GM23338 (cell line): Measurements from ENCODE around the gene MAPKAPK3. TPM values are rescaled to one million over a fixed set of nuclear protein-coding genes. Genes with fewer than 3 reads are reported as not detected.

Experiments used
- ATAC-seq: fragments of 200-7000 bp; cut with Tn5 transposase; 3 replicates; pipeline ENCODE4 v1.9.1; 2020
- DNase-seq: peaks from one replicate; pipeline ENCODE4 v3.0.0-alpha.2; 2015; ENCODE audit warnings: low spot score
- H2AFZ ChIP-seq: fragments of 200-600 bp; sonication (generic); 2 replicates; pipeline ENCODE4 v1.8.0; 2016; ENCODE audit warnings: antibody characterized with exemption, mild to moderate bottlenecking, moderate library complexity
- H3F3A ChIP-seq: fragments of 200-600 bp; sonication (generic); replicated peaks from 2 replicates; pipeline ENCODE4 v1.8.0; 2017; ENCODE audit warnings: antibody characterized with exemption, mixed run types, low read depth
- H3K27ac ChIP-seq: fragments of 200-600 bp; sonication (generic); 2 replicates; pipeline ENCODE4 v1.6.1; 2016; ENCODE audit warnings: low read depth
- H3K27me3 ChIP-seq: fragments of 200-600 bp; sonication (generic); 2 replicates; pipeline ENCODE4 v1.8.0; 2016; ENCODE audit warnings: mild to moderate bottlenecking, mixed run types, moderate library complexity; ENCODE audit not compliant: insufficient read depth
- H3K36me3 ChIP-seq: fragments of 200-600 bp; sonication (generic); 2 replicates; pipeline ENCODE4 v1.8.0; 2016; ENCODE audit warnings: mild to moderate bottlenecking; ENCODE audit not compliant: insufficient read depth
- H3K4me1 ChIP-seq: fragments of 200-600 bp; sonication (generic); 2 replicates; pipeline ENCODE4 v1.8.0; 2016; ENCODE audit warnings: mild to moderate bottlenecking, moderate library complexity; ENCODE audit not compliant: insufficient read depth
- H3K4me2 ChIP-seq: fragments of 200-600 bp; sonication (generic); 2 replicates; pipeline ENCODE4 v1.7.1; 2017; ENCODE audit warnings: mixed run types
- H3K4me3 ChIP-seq: fragments of 200-600 bp; sonication (generic); 2 replicates; pipeline ENCODE4 v1.6.1; 2016; ENCODE audit warnings: mixed run types
- H3K79me2 ChIP-seq: fragments of 200-600 bp; sonication (generic); replicated peaks from 2 replicates; pipeline ENCODE4 v1.8.0; 2017; ENCODE audit warnings: mild to moderate bottlenecking; ENCODE audit not compliant: insufficient read depth
- H3K9me2 ChIP-seq: fragments of 200-600 bp; sonication (generic); 2 replicates; pipeline ENCODE4 v1.8.0; 2017; ENCODE audit not compliant: insufficient read depth
- H4K20me1 ChIP-seq: fragments of 200-600 bp; sonication (generic); replicated peaks from 2 replicates; pipeline ENCODE4 v1.8.0; 2017; ENCODE audit warnings: mild to moderate bottlenecking; ENCODE audit not compliant: insufficient read depth
- H3K27ac Mint-ChIP-seq: 2 replicates; pipeline ENCODE4 v1.8.0; 2020; ENCODE audit warnings: inconsistent platforms, mild to moderate bottlenecking, moderate library complexity, mixed read lengths
- H3K27me3 Mint-ChIP-seq: 3 replicates; pipeline ENCODE4 v1.8.0; 2022; ENCODE audit warnings: low read depth, mild to moderate bottlenecking, moderate library complexity, mixed read lengths, inconsistent platforms; ENCODE audit not compliant: insufficient read depth, poor library complexity
- H3K36me3 Mint-ChIP-seq: 3 replicates; pipeline ENCODE4 v1.8.0; 2021; ENCODE audit warnings: low read depth, mild to moderate bottlenecking, inconsistent platforms, moderate library complexity, mixed read lengths
- H3K4me1 Mint-ChIP-seq: 3 replicates; pipeline ENCODE4 v1.8.0; 2020; ENCODE audit warnings: mild to moderate bottlenecking, inconsistent platforms, mixed read lengths
- H3K4me3 Mint-ChIP-seq: 3 replicates; pipeline ENCODE4 v1.8.0; 2021; ENCODE audit warnings: moderate library complexity, mild to moderate bottlenecking, inconsistent platforms, mixed read lengths
- H3K9me3 Mint-ChIP-seq: 3 replicates; pipeline ENCODE4 v1.8.0; 2020; ENCODE audit warnings: moderate library complexity, mild to moderate bottlenecking, inconsistent platforms, mixed read lengths
- CTCF ChIP-seq, 2 experiments: fragments of 200-600 bp in 1 of 2; sonication (generic) in 1 of 2; conservative IDR thresholded peaks; 2 replicates each; pipeline versions ENCODE4 v1.5.1 to v1.6.1; 2016 to 2017; ENCODE audit warnings: antibody characterized with exemption in 2 of 2, low read depth in 2 of 2, mild to moderate bottlenecking in 2 of 2, moderate library complexity in 1 of 2
- ETS1 ChIP-seq: IDR thresholded peaks from 2 replicates; pipeline ENCODE4 v1.6.1; 2016; ENCODE audit warnings: antibody characterized with exemption
- REST ChIP-seq: IDR thresholded peaks from one replicate; pipeline ENCODE4 v1.6.1; 2018; ENCODE audit warnings: antibody characterized with exemption; ENCODE audit not compliant: unreplicated experiment
- STAT1 ChIP-seq: IDR thresholded peaks from one replicate; pipeline ENCODE4 v1.6.1; 2016; ENCODE audit warnings: antibody characterized with exemption; ENCODE audit not compliant: unreplicated experiment
- ZNF462 ChIP-seq: fragments of 250-450 bp; sonication (Bioruptor Pico); IDR thresholded peaks from 2 replicates; pipeline ENCODE4 v1.5.0; 2020; ENCODE audit warnings: mild to moderate bottlenecking, moderate library complexity
- polyA plus RNA-seq: library from polyadenylated mRNA; unstranded; fragments of >200 nt; fragmentation: Nextera tagmentation; extraction: Ambion mirVana; gene quantifications from 2 replicates; pipeline ENCODE4 v1.2.1, GENCODE V29; 2016
- total RNA-seq: library from RNA; depleted of rRNA; stranded (reverse); fragments of >200 nt; shearing (Covaris generic); gene quantifications from 2 replicates; pipeline ENCODE4 v1.2.3, GENCODE V29; 2014

MAPKAPK3 gene
- total and polyA plus RNA-seq, 2 experiments from 2014 or later = 16.5 to 51.1 TPM

GRCh38 chr3:50615190-50615589, 1.8 kb upstream of the MAPKAPK3 start (continued):
- TF ChIP-seq ETS1 (no peak), REST (no peak)

- H3K9me2 ChIP-seq = no peaks in the 10 kb centered on the region
- H3K27me3 ChIP-seq = peaks cover 26% of the 10 kb centered on the region
- Mint-ChIP-seq H3K4me1 (peaks cover 20% of the 10 kb centered on the region), H3K27ac (no peak overlapping the region), H3K27me3 (peaks cover 36% of the 10 kb centered on the region), H3K9me3 (no peaks in the 10 kb centered on the region), H3K36me3 (peaks cover 8% of the 10 kb centered on the region; the same call in 2 of the 3 replicates), H3K4me3 (peak overlapping the region; percentile 75)
- H3K4me3 ChIP-seq = peak overlapping the region; percentile 87
- peaks cover 6% of the 10 kb centered on the region for H4K20me1 ChIP-seq
- H3K4me1 ChIP-seq = peaks cover 20% of the 10 kb centered on the region
- H2AFZ ChIP-seq = peak overlapping the region; percentile 98
- H3K4me2 ChIP-seq = peak overlapping the region; percentile 100
- peak; percentile 95 for DNase-seq
- TF ChIP-seq CTCF (conservative IDR thresholded peaks at IDR 0.05; ENCODE audit: low read depth in 2 of 2) (peak; percentile 94 to 100), ZNF462 (no peak), STAT1 (no peak)
- H3K27ac ChIP-seq = no peak overlapping the region
- peaks cover 14% of the 10 kb centered on the region for H3F3A ChIP-seq
- ATAC-seq = peak; percentile 38
- no peaks in the 10 kb centered on the region for H3K36me3 ChIP-seq
- peaks cover 14% of the 10 kb centered on the region for H3K79me2 ChIP-seq
Observed at GRCh38 chr3:50616003-50616769, 765 bp upstream of the MAPKAPK3 start.
